Ishikawa (cell line): ENCODE measurements around the gene TLE5.

ENCODE experiments used
- CEBPB ChIP-seq: IDR thresholded peaks from 2 replicates; pipeline ENCODE4 v1.6.1; 2012
- CREB1 ChIP-seq: IDR thresholded peaks from 2 replicates; pipeline ENCODE4 v1.6.1; 2012; ENCODE audit warnings: low read depth
- EGR1 ChIP-seq: IDR thresholded peaks from 2 replicates; pipeline ENCODE4 v1.6.1; 2012
- EP300 ChIP-seq: IDR thresholded peaks from 2 replicates; pipeline ENCODE4 v1.6.1; 2012; ENCODE audit warnings: borderline replicate concordance
- FOXM1 ChIP-seq: IDR thresholded peaks from 2 replicates; pipeline ENCODE4 v1.6.1; 2012; ENCODE audit warnings: low read depth, borderline replicate concordance
- RAD21 ChIP-seq: IDR thresholded peaks from 2 replicates; pipeline ENCODE4 v1.6.1; 2012; ENCODE audit warnings: low read depth
- TAF1 ChIP-seq: IDR thresholded peaks from 2 replicates; pipeline ENCODE4 v1.6.1; 2012; ENCODE audit warnings: low read depth, mild to moderate bottlenecking
- TCF12 ChIP-seq: IDR thresholded peaks from 2 replicates; pipeline ENCODE4 v1.6.1; 2012; ENCODE audit warnings: low read depth
- YY1 ChIP-seq: IDR thresholded peaks from 2 replicates; pipeline ENCODE4 v1.6.1; 2012; ENCODE audit warnings: low read depth
- ZBTB7A ChIP-seq: IDR thresholded peaks from 2 replicates; pipeline ENCODE4 v1.6.1; 2012; ENCODE audit warnings: low read depth
- TF ChIP-seq, protein P1 (sequence below): IDR thresholded peaks from 2 replicates; pipeline ENCODE4 v1.6.1; 2012
- TF ChIP-seq, protein P2 (sequence below): IDR thresholded peaks from 2 replicates; pipeline ENCODE4 v1.6.1; 2012; ENCODE audit warnings: low read depth, mild to moderate bottlenecking
- TF ChIP-seq, protein P3 (sequence below): IDR thresholded peaks from 2 replicates; pipeline ENCODE4 v1.6.1; 2012

DNA sequence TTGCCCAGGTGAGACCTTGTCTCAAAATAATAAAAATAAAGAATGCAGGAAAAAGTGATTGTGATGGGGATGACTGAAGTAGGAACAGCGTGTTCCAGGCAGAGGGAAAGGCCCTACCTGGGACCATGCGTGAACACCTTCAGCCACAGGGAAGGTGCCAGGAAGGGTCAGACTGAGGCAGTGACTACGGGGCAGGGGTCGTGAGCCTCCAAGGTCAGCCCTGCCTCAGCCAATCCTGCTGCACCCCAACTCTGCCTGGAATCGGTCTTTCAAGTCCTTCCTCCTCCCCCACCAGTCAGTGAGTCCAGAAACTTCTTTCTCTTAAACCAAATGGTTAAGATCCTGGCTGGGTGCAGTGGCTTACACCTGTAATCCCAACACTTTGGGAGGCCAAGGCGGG, 17.1 kb downstream of the TLE5 start:
- TF ChIP-seq YY1, result no peak
- no peak for TF ChIP-seq RAD21
- TF ChIP-seq, protein P1, sequence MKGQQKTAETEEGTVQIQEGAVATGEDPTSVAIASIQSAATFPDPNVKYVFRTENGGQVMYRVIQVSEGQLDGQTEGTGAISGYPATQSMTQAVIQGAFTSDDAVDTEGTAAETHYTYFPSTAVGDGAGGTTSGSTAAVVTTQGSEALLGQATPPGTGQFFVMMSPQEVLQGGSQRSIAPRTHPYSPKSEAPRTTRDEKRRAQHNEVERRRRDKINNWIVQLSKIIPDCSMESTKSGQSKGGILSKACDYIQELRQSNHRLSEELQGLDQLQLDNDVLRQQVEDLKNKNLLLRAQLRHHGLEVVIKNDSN, result no peak
- no peak for TF ChIP-seq ZBTB7A
- TF ChIP-seq FOXM1, result no peak
- no peak for TF ChIP-seq EP300
- no peak for TF ChIP-seq EGR1
- TF ChIP-seq TAF1, result no peak
- TF ChIP-seq TCF12, result no peak
- TF ChIP-seq, protein P2, sequence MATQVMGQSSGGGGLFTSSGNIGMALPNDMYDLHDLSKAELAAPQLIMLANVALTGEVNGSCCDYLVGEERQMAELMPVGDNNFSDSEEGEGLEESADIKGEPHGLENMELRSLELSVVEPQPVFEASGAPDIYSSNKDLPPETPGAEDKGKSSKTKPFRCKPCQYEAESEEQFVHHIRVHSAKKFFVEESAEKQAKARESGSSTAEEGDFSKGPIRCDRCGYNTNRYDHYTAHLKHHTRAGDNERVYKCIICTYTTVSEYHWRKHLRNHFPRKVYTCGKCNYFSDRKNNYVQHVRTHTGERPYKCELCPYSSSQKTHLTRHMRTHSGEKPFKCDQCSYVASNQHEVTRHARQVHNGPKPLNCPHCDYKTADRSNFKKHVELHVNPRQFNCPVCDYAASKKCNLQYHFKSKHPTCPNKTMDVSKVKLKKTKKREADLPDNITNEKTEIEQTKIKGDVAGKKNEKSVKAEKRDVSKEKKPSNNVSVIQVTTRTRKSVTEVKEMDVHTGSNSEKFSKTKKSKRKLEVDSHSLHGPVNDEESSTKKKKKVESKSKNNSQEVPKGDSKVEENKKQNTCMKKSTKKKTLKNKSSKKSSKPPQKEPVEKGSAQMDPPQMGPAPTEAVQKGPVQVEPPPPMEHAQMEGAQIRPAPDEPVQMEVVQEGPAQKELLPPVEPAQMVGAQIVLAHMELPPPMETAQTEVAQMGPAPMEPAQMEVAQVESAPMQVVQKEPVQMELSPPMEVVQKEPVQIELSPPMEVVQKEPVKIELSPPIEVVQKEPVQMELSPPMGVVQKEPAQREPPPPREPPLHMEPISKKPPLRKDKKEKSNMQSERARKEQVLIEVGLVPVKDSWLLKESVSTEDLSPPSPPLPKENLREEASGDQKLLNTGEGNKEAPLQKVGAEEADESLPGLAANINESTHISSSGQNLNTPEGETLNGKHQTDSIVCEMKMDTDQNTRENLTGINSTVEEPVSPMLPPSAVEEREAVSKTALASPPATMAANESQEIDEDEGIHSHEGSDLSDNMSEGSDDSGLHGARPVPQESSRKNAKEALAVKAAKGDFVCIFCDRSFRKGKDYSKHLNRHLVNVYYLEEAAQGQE, result no peak
- no peak for TF ChIP-seq CREB1
- TF ChIP-seq, protein P3, sequence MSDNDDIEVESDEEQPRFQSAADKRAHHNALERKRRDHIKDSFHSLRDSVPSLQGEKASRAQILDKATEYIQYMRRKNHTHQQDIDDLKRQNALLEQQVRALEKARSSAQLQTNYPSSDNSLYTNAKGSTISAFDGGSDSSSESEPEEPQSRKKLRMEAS, result no peak
- TF ChIP-seq CEBPB, result no peak
